SW 1271 (cell line): Measurements from ENCODE around the gene NRP2.

Source experiments
- DNase-seq, 2 experiments: peaks; one replicate each; lab custom pipeline; 2025; lab: John Stamatoyannopoulos, UW

Gene NRP2

DNA sequence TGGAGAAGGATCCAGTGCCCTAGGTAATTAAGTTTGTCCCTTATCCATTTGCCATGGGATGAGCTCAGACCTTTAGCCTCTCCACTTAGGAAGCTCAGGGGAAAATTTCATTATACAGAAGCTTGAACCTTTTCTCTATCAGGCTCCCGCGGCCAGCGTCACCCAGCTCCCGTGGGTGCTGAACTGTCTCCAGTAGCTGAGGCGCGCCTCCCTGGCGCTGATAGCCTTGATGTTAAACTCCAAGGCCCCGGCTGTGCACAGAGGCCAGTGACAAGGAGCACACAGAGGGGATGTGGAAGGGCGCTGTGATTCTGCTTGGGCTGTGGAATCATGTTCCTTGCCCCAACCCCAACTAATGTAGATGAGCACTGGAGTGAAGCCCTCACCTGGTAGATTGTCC, 50.8 kb downstream of the NRP2 start:
- DNase-seq = no peak

DNA sequence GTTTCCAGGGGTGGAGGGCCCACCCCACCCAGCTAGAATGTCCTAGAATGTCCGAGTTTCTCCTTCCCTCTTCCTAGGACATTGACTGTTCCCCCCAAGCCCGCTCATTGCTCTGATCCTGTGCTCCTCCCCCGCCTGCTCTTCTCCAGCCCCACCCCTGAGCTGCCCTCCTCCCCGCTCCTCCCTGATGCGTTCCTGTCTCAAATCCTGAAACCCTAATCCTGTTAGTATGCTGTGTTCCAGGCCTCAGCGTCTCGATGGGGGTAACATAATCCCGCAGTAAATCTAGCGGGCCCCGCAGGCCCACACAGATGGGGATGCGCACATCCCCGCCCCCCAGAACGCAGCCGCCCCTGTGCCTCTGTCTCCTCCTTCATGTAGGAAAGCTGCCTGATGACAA, 51.3 kb downstream of the NRP2 start:
- DNase-seq = no peak

DNA sequence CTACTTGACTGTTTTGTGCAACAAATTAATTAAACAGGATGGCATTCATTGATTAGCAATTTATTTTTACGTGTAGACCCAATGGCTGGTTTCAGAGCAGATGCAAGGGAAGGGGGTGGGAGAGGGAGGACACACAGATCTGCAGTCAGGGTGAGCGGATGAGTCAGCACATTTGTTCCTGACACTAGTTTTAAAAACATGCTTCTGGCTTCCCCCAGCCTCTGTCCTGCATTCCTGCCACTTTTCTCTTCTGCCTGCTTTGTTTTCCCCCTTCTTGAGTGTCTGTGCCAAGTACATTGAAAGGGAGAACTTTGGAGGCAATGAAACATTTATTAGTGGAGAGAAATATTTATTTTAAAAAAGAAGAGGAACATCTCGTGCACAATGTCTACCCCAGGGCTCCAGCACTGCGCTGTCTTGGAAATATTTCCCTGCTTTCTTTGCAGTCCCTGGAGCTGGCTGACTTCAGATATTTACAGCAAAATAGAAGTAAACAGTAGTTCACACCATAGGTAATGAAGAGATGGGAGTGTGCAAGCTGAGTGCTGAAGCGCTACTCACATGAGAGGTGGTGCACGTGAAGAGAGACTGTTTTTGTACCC, 52.2 kb downstream of the NRP2 start:
- no peak for DNase-seq

DNA sequence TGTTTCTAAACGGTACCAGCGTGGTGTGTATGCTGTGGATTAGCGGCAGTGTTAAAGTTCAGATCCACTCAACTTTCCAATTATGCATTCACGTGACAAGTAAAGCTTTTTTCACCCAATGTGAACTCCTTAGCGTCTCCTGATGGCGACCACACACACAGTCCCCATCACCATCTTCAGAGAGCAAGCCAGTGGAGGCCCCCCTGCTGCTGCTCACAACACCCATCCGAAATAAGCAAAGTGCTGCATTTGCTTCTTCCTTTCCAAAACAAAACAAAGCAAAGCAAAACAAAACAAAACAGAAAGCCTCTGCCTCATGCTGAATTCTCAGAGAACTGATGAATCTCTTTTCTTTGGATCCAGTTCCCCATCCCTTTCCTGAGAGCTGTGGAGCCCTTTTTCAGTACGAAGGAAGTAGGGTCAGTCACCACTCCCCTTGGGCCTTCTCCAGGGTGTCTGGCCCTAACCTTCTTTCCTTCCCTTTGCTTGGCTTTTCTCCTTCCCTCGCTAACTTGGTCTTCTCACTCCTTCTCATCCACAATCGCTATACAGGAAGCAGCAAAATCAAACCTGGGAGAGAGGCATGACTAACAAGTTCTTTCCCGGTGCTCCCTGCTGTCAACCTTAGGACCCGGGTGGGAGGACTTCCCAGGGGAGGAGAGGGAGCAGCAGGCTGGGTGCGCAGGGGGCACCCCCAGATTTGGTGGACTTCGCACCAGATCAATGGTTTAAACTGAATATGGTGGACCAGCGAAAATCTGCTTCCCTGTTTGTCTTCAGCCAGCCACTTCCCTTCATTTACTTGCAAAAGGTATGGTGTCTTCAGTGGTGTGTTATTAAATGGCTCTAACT, 56.0 kb downstream of the NRP2 start:
- no peak for DNase-seq

DNA sequence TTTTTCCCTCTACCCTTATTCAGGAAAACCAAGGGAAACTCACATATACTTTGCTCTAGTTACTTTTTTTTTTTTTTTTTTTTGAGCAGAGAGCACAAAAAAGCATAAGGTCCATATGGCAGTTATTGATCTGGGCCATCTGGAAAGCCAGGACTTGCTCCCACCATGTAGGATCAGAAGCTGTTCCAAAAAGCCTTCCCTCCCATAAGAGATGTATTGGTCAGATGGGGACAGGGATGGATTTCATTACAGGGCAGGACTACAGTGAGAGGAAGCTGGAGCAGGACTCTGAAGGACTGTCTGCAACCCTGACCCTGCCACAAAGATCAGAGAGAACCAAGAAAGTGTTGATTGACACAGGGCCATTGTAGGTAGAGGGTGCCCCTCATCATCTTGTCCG, 57.3 kb downstream of the NRP2 start:
- no peak for DNase-seq

DNA sequence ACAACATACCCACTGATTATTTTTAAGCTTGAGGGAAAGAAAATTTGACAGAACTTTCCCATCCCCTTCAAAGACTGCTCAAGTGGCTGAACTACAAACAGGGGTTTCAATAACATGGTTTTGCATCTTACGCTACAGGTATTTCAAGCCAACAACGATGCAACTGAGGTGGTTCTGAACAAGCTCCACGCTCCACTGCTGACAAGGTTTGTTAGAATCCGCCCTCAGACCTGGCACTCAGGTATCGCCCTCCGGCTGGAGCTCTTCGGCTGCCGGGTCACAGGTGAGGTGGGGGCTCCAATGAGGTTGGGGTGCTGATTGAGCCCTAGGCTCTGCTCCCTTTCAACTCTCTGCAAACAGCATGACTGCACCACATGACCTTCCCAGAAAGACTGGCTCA, 58.1 kb downstream of the NRP2 start:
- DNase-seq = no peak

DNA sequence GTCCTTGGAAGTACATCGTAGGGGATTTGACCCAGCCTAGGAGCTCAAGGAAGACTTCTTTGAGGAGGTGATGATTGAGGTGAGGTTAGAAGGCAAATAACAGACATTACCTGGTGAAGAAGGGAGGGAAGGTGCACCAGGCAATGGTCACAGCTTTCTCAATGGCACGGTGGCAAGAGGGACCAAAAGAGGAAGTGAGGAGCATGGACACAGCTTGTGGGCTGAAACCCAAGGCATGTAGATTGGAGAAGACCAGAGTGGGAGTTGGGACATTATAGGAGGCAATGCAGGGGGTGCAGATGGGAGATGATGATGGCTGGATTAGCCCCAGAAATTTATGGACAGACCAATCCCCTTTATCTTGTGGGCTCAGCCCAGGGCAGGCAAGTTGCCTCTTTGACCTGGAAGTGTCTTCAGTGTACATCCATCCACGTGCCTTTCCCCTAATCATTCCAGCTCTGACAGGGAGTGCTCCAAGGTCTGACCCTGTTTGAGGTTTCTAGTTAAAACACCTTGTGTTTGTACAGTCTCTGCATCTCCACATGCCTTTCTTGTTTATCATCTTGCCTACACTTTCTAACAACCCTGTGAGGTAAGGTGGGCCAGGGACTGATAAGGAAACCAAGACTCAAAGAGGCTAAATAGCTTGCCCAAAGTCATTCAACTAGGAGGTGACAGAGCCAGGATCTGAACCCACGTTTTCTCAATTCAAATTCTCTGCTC, 59.1 kb downstream of the NRP2 start:
- no peak for DNase-seq

DNA sequence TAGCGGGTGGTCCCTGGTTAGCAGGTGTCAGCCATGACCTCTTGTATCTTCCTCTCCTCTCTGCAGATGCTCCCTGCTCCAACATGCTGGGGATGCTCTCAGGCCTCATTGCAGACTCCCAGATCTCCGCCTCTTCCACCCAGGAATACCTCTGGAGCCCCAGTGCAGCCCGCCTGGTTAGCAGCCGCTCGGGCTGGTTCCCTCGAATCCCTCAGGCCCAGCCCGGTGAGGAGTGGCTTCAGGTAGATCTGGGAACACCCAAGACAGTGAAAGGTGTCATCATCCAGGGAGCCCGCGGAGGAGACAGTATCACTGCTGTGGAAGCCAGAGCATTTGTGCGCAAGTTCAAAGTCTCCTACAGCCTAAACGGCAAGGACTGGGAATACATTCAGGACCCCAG, 60.8 kb downstream of the NRP2 start:
- no peak for DNase-seq

DNA sequence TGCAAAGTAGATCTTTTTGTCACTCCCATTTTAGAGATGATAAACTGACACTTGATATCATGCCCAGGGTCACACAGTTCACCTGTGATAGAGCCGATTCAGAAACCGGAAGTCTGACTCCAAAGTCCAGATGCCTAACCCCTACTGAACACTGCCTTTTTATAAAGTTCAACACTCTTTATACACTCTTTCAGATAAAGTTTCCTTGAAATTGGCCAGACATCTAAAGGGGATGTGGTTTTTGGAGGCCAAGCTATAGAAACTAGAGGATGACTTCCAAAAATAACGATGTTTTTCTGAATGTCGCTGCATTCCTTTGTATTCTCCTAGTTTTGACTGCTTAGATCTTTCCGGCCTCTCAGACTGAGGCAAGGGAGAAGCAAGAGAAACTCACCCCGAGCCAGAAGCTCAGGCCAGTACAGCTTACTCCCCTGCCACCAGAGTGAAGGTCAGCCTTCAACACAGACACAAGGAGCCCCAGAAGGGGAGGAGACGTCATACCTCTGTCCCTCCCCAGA, 61.8 kb downstream of the NRP2 start:
- DNase-seq = no peak

DNA sequence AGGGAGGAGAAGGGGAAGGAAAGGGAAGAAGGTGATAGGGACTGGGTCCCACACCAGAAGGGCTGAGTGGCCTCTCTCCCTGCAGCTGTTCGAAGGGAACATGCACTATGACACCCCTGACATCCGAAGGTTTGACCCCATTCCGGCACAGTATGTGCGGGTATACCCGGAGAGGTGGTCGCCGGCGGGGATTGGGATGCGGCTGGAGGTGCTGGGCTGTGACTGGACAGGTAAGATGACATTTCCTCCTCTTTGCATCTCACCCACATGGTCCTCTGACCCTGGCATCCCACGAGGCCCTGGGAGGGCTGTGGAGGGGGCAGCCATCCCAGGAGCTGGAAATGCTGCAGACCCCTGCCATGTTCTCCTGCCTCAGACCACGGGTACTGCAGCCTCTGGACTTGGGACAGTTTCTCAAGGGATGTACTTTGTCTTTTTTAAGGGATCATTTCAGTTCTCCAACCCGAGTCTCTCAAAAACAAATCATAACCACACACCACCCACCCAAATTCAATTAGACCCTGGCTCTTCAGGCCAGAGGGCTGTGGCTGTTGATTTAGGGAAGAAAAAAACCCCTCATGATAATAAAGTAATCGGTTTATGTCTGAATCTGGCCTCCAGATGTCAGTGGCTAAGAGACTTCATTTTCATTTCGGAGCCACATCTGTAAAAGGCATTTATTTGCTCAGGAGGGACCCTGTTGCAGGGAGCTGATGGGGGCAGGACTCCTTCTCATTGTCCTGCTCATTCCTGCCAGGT, 63.5 kb downstream of the NRP2 start:
- no peak for DNase-seq

DNA sequence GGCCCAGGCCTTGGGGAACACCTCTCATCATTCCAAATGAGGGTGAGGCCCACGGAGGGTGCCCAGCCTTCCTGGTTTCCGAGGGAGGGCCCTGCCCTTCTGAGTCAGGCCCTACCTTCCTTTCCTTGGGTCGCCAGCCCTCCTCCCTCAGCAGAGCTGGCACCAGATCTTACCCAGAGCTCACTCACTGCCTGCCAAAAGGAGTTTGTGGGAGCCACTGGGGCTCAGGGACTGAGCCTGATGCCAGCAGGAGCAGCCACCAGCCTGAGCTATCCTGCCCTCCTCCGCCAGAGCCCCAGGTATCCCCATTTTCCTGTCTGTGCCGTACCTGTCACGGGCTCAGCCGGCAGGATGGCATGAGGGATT, 64.1 kb downstream of the NRP2 start:
- DNase-seq = no peak

DNA sequence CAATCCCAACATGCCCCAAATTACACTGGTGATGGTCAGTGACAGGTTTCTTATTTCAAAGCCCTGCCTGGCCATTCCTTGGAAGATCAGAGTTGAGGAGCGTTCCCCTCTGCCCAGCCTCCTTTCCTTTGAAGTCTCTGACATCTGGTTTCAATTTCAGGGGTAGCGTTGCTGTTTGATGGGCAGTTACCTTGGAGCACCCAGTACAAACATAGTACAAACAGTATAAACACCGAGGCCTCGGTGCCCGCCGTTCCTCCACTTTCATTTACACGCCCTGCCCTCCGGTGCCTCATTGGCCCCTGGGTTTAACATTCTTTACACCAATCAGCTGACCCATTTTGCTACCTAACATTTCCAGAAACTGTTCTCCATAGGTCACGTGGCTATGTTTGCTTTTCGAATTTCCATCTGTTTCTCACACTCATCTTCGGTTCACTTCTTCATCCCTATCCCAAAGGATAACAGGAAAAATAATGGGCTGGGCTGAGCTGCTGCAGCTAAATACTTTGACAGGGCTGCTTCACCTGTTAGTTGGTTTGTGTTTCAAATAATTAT, 65.6 kb downstream of the NRP2 start:
- no peak for DNase-seq

DNA sequence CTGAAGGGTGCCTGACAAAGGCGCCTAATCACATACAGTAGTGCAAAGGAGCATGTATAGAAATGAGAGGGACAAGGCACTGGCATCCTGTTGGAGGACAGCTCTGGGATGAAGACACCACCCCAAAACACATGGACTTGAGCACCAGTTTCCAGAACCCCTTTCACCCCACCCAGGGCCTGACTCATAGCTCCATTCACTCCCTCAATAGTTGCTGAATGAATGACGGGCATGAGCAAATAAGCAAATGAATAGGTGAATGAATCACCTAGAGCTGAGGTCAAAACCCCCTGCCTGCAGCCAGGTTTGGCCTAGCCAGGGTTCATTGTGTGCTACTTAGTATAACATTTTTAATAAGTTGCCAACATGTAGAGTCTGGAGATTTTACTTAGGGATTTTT, 66.3 kb downstream of the NRP2 start:
- DNase-seq = no peak

DNA sequence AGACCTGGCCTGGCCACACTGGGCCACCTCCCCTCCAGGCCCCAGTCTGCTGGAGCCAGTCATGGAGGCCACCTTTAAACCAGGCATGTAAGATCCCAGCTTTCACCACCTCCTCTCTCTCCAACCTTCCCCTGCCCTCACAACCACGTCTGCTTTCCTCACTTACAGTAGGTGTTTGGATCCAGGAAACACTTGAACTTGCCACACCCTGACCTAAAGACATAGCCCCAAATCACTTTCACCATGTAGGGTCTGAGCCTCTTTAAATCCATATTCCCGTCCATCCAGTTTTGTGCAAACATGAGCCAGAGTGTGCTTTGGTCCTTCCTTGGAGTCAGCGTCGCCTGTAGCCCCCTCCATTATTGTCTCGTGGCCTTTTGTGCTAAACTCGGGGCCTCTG, 66.8 kb downstream of the NRP2 start:
- no peak for DNase-seq

DNA sequence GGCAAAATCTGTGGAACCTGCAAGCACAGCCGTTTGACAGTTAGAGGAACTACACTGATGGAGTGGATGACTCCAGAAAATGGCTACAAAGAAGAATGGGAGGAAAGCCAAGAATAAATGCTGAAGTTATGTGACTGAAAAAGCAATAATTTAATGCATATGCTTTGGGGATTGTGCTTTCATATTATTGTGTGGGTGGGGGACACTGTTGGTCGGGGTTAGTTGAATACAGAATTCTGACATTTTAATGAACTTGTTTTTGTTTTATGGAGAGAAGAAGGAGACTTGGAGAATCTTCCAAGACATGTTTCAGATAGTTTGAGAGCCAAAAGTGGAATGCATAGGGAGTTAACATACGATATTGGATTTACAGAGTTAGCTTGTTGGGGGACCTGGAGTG, 68.5 kb downstream of the NRP2 start:
- DNase-seq = no peak

DNA sequence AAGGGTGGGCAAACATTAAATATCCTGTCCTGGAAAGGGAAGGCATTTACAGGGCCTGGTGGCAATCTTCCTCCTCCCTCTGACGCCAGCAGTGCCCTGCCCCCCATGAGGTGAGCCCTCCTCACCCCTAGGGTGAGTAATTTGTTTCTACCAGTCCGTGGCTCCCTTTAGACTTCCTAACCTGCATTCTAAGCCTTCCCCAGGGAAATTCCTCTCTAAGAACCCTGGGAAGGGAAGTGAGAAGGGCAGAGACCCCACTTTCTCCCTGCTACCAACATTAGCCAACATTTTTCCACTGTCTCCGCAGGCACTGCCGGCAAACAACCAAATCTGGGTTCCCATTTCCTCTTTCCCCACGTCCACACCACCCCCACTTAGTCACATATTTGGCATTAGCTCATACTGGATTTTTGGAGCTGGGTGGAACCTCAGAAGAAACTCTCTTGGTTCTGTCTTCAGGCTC, 69.3 kb downstream of the NRP2 start:
- DNase-seq = no peak

DNA sequence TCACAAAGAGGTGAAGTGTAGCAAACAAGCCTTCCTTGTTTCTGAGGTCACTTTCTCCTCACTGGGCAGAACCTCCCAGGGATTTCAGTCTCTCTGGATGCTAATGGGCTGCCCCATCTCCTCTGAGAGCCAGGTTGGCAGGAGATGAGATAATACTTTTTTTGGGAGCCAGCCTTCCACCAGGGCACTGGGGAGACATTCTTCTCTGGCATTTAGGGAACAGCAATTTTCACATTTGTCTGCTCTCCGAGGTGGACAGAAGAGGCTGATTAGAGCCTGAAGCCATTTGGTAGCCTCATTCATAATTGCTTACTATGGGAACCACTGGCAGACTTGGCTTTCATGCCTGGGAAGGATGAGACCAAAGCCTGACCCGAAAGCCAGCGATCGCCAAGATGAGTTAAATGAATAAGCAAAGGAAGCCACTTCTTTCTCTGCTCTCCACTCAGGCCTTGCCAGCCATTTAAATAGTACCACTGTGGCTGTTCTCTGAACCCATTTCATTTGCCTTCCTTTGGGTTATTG, 70.1 kb downstream of the NRP2 start:
- DNase-seq = no peak

DNA sequence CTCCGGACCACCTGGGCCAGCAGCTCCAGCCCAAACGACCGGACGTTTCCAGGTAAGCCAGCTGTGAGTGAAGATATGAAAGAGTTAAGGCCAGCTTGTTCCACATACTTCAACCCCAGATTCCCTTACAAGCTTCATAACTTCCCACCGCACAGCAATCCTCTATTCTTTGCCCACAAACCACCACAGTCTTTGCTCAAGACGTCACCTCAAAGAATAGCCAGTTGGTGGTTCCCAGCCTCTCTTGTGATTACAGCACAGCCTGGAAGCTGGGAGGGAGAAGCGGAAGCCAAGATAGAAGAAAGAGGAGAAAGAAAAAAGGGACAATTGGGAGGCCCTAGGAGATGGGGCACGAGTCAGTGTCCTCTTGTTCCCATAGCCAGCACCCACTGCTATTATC, 70.6 kb downstream of the NRP2 start:
- no peak for DNase-seq

DNA sequence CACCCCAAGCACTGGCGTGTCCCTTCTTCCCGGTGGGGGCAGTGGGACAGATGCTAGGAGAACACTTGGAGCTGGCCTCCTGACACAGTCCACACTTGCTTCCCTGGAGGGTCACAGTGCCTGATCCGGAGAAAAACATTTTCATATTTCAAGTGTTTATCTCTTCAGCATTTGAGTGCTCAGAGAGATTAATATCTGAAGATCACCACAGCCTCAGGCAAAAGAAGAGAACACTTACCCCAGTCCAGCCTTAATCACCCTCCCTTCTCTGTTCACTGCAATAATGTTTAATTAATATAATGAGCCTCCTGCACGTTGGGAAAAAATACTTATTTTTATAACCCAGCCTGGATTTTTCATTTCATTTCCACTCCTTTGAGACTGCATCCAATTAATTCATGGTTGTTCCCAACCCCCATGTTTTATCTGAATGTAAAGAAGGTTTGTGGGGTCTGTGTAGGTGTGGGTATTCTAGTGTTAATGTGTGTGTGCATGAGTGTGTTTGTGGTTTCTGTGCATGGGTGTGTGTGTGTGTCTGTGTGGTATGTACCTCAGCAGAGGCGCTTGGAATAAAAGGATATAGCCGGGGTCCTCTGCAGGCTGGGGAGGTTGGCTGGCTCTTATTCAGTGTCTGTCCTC, 72.1 kb downstream of the NRP2 start:
- no peak for DNase-seq

DNA sequence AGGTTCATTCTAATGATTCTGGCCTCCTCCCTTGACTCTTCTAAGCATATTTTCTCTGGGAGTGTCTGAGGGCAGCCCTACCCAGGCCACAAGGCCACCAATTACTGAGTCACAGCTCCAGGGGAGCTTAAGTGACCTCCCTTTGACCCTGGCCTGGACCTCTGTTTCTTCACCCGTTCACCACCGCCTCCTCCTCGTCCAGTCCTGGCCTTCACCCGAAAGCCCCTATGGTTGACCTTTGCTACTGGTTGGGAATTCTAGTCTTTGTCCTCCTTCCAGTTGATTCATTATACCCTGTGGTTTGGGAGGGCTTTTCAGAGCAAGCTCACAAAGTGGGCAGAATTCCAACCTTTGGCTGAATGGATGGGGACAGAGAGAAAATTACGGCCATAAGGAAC, 72.6 kb downstream of the NRP2 start:
- DNase-seq = no peak

DNA sequence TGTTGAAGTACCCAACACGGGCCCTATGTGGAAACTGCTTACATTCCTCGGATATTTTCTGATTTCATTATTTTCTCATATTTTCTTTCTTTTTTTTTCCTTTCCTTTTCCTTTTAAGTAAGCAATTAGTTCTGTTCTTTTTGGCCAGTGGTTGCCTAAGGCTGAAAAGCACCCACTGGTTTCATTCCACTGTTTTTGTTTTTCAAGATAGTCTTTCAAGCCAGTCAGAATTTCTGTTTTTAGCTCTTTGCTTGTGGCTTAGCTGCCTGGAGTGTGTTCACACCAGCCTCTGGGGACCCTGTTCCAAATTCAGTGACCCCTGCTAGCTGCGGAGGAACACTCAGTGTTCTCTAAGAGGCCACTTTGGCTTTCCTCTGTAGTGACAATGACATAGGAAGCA, 73.6 kb downstream of the NRP2 start:
- DNase-seq = no peak
